ENCODE data around the gene GNPDA1.

GNPDA1 gene

GRCh38 chr5:142023836-142024235, 11.0 kb upstream of the GNPDA1 start:
- no peak for DNase-seq

GRCh38 chr5:142020122-142020659, 7.4 kb upstream of the GNPDA1 start:
- DNase-seq = no peak

GRCh38 chr5:142017832-142018427, 5.1 kb upstream of the GNPDA1 start:
- peak; percentile 68 for DNase-seq

- no peak for DNase-seq
Measured at GRCh38 chr5:142016556-142016955, 3.7 kb upstream of the GNPDA1 start.

GRCh38 chr5:142015781-142016533, 3.1 kb upstream of the GNPDA1 start:
- peak; percentile 32 for DNase-seq

GRCh38 chr5:142014911-142015584, 2.2 kb upstream of the GNPDA1 start:
- peak; percentile 45 for DNase-seq

- DNase-seq = peak; percentile 20
Measured at GRCh38 chr5:142013734-142014521, 1.1 kb upstream of the GNPDA1 start.

- no peak for DNase-seq
Measured at GRCh38 chr5:142012186-142012785, 541 bp downstream of the GNPDA1 start.

GRCh38 chr5:142011572-142012185, 1.1 kb downstream of the GNPDA1 start:
- DNase-seq = no peak

- no peak for DNase-seq
Measured at GRCh38 chr5:142009886-142010285, 2.9 kb downstream of the GNPDA1 start.

GRCh38 chr5:142008813-142009212, 4.0 kb downstream of the GNPDA1 start:
- no peak for DNase-seq

- DNase-seq = no peak
Measured at GRCh38 chr5:142007237-142007544, 5.6 kb downstream of the GNPDA1 start.

- no peak for DNase-seq
Measured at GRCh38 chr5:142006363-142007236, 6.2 kb downstream of the GNPDA1 start.

GRCh38 chr5:142003266-142003800, 9.5 kb downstream of the GNPDA1 start:
- DNase-seq = no peak

- no peak for DNase-seq
Measured at GRCh38 chr5:142000704-142001484, 11.9 kb downstream of the GNPDA1 start.

GRCh38 chr5:142000173-142000572, 12.7 kb downstream of the GNPDA1 start:
- DNase-seq = no peak

- DNase-seq = no peak
Measured at GRCh38 chr5:141997358-141997960, 15.4 kb downstream of the GNPDA1 start.

GRCh38 chr5:141995656-141996055, 17.2 kb downstream of the GNPDA1 start:
- no peak for DNase-seq

- DNase-seq = no peak
Measured at GRCh38 chr5:141994511-141995136, 18.2 kb downstream of the GNPDA1 start.

Data from fibroblast of skin of abdomen (primary cell).